ENCODE data around the gene GMPR2. TPM values are rescaled to one million over a fixed set of nuclear protein-coding genes. Genes with fewer than 3 reads are reported as not detected.

The GMPR2 gene
- 53.0 to 66.2 TPM (median 59.0 TPM) in 5 replicates for total RNA-seq (2022; extraction: Qiagen RNA extraction)

DNA sequence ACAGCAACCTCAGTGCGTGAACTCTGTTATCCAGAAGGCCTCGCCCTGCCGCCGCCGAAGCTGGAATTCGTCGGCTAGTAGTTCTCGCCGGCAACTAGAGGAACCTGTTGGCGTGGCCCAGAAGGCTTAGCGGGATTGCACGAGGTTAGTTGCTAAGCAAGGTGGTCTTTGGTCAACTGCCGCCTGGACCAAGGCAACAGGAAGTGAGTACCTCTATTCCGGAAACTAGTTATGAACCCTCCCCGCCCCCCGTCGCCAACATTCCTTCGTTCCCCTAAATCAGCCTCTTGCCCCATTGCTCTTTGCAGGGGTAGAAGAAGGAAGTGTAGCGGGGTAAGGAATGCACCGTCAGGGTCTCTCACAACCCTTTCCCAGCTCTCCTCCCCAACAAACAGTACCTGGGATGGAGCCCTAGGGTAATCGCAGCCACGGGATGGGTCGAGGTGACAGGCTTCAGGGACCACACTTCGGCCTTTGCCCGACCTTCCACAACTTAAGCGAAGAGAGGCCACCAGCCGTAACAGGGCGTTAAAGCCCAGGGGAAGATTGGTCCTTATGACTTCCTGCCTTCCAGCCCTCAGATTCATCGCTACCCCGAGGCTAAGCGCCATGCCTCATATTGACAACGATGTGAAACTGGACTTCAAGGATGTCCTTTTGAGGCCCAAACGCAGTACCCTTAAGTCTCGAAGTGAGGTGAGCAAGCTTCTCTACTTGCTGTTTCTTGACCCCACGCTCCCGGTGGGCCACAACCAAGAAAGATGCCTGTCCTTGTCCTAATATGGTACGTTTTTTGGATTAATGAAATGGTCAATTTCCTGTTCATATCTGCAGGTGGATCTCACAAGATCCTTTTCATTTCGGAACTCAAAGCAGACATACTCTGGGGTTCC, at the start of gene GMPR2:
TSS of gene GMPR2 (plus strand) at position 285 of the 893 bp plus-strand sequence. CDS start at position 610, 325 bp downstream.

GRCh38 chr14:24188251-24189058, 44.3 kb upstream of the GMPR2 start, which contains the start of gene IPO4:
TSS of gene IPO4 (minus strand) at chr14:24188816. CDS start at chr14:24188787, 29 bp downstream.

DNA sequence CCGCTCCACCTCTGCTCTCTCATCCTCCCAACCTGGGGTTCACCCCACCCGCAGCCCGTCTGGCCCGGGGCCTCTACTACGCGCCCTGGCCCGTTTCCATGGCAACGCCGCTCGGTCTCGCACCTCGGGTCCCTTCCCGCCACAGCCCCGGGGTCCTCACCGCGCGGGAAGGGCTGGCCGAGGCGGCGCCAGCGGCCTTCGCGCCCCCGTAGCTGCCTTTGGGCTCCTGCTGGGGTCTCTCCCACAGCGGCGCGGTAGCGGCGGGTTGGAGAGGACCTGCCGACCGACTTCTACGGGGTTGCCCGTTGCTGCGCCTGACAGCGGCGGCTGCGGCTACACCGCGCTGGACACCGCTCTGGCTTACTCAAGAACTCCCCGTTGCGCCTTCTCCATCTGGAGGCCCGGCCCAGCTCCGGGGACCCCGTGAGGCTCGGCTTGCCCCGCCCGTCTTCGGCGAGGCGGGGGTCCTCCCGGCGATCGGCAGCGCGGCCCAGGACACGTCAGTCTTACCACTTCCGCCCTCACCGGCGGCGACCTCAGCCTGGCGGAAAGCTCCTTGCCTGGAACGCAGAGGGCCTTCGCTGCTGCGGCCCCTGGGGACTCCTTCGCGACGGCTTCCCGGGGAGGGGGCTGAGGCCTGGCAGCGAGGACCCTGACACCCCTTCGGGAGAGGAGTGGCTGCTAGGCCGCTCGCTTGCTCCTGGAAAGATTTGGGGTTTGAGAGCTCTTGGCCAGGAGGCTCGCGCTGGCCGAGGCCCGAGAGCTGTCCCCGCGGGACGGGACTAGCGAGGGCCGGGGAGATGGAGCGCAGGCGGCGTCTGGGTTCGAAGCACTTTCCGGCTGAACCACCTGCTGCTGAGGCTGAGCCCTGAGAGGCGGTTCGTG, 37.3 kb upstream of the GMPR2 start, which contains the start of gene TM9SF1:
TSS of gene TM9SF1 (minus strand) at position 256 of the 885 bp plus-strand sequence. CDS start 422 bp downstream, outside the sequence.

GRCh38 chr14:24212924-24213865, 19.5 kb upstream of the GMPR2 start, which contains the start of gene CHMP4A:
TSS of gene CHMP4A (minus strand) at chr14:24213488. CDS start at chr14:24213439, 49 bp downstream.

DNA sequence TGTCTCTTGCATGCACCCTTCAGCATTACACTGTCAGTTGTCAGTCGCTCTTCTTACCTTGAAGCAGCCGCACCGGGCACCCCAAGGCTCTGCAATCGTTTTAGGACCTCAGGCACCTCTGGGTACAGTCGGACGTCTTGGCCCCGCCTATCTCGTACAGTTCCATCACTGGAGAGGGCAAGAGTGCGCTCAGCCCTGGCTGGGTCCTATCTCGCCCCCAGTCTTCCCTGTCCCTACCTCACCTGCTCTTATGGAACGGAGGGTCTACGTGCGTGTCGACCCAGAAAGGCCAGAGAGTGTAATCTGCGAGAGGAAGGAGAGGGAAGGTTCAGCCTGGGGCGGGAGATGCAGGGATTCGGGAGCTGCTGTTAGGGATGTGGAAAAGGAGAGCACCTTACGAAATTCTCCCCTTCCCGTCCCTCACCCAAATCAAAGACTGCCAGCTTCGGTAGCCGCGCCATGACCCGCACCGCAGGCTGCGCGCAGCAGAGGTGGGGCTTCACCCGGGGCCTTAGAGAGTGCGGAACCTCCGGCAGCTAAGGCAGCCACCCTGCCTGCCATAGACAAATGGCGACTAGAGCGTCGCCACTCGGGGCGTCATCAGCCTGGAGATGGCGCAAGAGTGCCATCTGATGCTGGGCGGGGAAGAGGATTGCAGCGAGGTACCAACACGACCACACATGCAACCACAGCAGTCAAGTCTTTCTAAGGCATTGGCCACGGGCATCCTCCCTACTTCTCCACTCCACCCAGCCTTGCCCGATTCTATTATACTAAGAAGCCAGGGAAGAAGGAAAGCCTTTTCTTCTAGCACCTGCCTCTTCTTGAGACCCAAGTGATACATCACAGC, 17.0 kb upstream of the GMPR2 start, which contains the start of gene MDP1:
TSS of gene MDP1 (minus strand) at position 572 of the 850 bp plus-strand sequence. CDS start at position 461, 111 bp downstream.

GRCh38 chr14:24232121-24232644, 546 bp upstream of the GMPR2 start, which contains the start of gene NEDD8:
TSS of gene NEDD8 (minus strand) at chr14:24232367. CDS start at chr14:24232267, 100 bp downstream.

DNA sequence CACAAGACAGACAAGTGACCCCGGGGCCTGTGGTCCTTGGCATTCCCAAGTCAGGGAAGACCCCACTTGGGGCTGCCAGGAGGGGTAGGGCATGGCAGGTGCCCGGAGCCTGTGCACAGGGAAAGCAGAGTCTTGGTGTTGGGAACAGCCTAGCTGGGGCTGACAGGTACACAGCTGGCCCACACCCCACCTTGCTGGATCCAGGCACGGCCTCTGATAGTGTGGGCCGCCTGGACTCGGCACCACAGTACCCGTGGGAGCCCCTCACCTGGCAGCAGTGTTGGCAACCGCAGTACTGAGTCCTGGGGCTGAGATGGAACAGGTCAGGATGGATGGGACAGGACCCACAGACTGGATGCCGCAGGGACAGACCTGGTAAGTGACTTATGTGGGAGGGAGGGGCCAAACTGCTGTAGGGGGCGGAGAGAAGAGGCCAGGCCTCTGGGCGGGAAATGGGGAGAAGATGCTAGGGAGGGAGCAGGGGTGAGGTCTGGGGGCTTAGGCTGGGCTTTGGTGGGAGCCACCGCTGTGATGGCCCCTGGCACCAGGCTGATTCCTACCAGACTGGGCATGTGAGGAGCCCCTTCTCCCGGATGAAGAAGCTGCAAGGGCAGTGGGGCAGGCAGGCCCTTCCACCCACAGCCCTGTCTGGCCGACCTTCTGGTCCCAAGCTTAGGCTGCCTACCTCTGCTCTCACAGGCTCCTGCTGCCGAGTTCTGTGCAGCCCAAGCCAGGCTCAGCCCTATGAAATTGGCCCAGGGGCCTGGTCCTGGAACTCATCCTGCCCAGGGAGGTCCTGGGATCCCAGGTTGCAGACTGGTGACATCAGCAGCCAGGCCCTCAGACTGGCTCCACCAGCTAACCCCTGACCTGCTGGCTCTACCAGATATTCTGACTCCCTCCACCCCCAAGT, 30.3 kb downstream of the GMPR2 start, which contains the start of gene TGM1:
TSS of gene TGM1 (minus strand) at position 357 of the 913 bp plus-strand sequence. CDS start 825 bp downstream, outside the sequence.

DNA sequence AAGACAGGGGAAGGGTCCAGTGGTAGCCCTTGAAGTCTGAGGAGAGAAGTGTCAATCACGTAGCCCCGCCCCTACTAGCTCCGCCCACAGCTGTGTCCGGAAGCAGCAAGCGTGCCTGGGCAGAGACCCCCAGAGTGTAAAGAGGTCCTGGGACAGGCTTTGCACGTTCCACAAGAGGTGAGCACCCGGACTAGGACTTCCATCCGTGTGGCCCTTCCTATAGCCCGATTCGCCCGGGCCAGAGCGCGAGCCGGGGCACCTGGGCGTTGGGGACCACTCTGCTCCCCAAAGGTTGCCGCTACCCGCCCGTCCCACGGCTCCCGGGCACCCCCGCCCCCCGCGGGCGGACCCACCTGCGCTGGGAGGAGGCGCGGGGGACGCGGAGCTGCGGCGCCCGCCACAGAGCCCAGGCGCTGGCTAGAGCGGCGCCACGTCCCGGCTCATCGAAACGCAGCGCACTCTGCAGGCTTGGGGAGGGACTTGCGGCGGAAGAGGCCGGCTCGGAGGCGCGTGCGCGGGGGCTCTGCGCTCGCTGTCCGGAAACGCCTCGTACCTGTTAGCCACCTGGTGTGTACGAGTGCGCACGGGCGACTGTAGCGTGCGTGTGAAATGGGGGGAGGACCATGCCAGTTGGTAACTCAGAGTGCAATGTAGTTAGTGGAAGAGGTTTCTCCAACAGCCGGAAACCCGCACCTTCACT, 38.6 kb downstream of the GMPR2 start, which contains the start of gene RABGGTA:
TSS of gene RABGGTA (minus strand) at position 464 of the 700 bp plus-strand sequence. CDS start 482 bp downstream, outside the sequence.

Other genes starting within 250 kb of the GMPR2 start
- gene DHRS4L2, start 244.0 kb upstream of the GMPR2 start, total RNA-seq (2022; extraction: Qiagen RNA extraction) = 23.3 to 33.3 TPM (median 29.5 TPM) in 5 replicates
- gene CARMIL3, start 180.9 kb upstream of the GMPR2 start, total RNA-seq (2022; extraction: Qiagen RNA extraction) = 0.25 to 0.62 TPM (median 0.54 TPM) in 5 replicates
- gene CPNE6, start 161.4 kb upstream of the GMPR2 start, total RNA-seq (2022; extraction: Qiagen RNA extraction) = 0.15 to 0.17 TPM in 2 of 5 replicates, not detected in the others
- 18.3 to 21.2 TPM (median 19.7 TPM) in 5 replicates for gene PCK2, start 138.6 kb upstream of the GMPR2 start, total RNA-seq (2022; extraction: Qiagen RNA extraction)
- gene DCAF11, start 118.2 kb upstream of the GMPR2 start, total RNA-seq (2022; extraction: Qiagen RNA extraction) = 19.6 to 26.7 TPM (median 20.6 TPM) in 5 replicates
- 0.59 to 0.94 TPM (median 0.69 TPM) in 5 replicates for gene NRL, start 118.0 kb upstream of the GMPR2 start, total RNA-seq (2022; extraction: Qiagen RNA extraction)
- gene FITM1, start 102.3 kb upstream of the GMPR2 start, total RNA-seq (2022; extraction: Qiagen RNA extraction) = 0.13 to 0.18 TPM (median 0.14 TPM) in 3 of 5 replicates, not detected in the others
- gene PSME1, start 96.7 kb upstream of the GMPR2 start, total RNA-seq (2022; extraction: Qiagen RNA extraction) = 159 to 189 TPM (median 167 TPM) in 5 replicates
- gene EMC9, start 91.3 kb upstream of the GMPR2 start, total RNA-seq (2022; extraction: Qiagen RNA extraction) = 46.8 to 61.3 TPM (median 57.0 TPM) in 5 replicates
- gene PSME2, start 86.3 kb upstream of the GMPR2 start, total RNA-seq (2022; extraction: Qiagen RNA extraction) = 143 to 202 TPM (median 162 TPM) in 5 replicates
- 23.2 to 36.4 TPM (median 28.7 TPM) in 5 replicates for gene RNF31, start 85.4 kb upstream of the GMPR2 start, total RNA-seq (2022; extraction: Qiagen RNA extraction)
- 15.5 to 20.2 TPM (median 17.9 TPM) in 5 replicates for gene IRF9, start 71.7 kb upstream of the GMPR2 start, total RNA-seq (2022; extraction: Qiagen RNA extraction)
- 2.6 to 5.9 TPM (median 4.3 TPM) in 5 replicates for gene REC8, start 60.8 kb upstream of the GMPR2 start, total RNA-seq (2022; extraction: Qiagen RNA extraction)
- 74.1 to 86.9 TPM (median 75.7 TPM) in 5 replicates for gene IPO4, start 44.1 kb upstream of the GMPR2 start, total RNA-seq (2022; extraction: Qiagen RNA extraction)
- gene TM9SF1, start 37.5 kb upstream of the GMPR2 start, total RNA-seq (2022; extraction: Qiagen RNA extraction) = 61.4 to 81.2 TPM (median 65.5 TPM) in 5 replicates
- not detected in 5 replicates for gene TSSK4, start 27.2 kb upstream of the GMPR2 start, total RNA-seq (2022; extraction: Qiagen RNA extraction)
- 77.5 to 105 TPM (median 83.7 TPM) in 5 replicates for gene CHMP4A, start 19.4 kb upstream of the GMPR2 start, total RNA-seq (2022; extraction: Qiagen RNA extraction)
- gene MDP1, start 16.9 kb upstream of the GMPR2 start, total RNA-seq (2022; extraction: Qiagen RNA extraction) = 28.0 to 33.9 TPM (median 32.1 TPM) in 5 replicates
- 411 to 486 TPM (median 455 TPM) in 5 replicates for gene NEDD8, start 562 bp upstream of the GMPR2 start, total RNA-seq (2022; extraction: Qiagen RNA extraction)
- gene TINF2, start 9.7 kb downstream of the GMPR2 start, total RNA-seq (2022; extraction: Qiagen RNA extraction) = 32.1 to 38.5 TPM (median 37.3 TPM) in 5 replicates
- 0.99 to 1.6 TPM (median 1.5 TPM) in 5 replicates for gene TGM1, start 30.2 kb downstream of the GMPR2 start, total RNA-seq (2022; extraction: Qiagen RNA extraction)
- 15.6 to 18.0 TPM (median 17.0 TPM) in 5 replicates for gene RABGGTA, start 38.7 kb downstream of the GMPR2 start, total RNA-seq (2022; extraction: Qiagen RNA extraction)
- gene DHRS1, start 66.9 kb downstream of the GMPR2 start, total RNA-seq (2022; extraction: Qiagen RNA extraction) = 9.8 to 11.5 TPM (median 11.2 TPM) in 5 replicates
- 13.0 to 18.8 TPM (median 16.2 TPM) in 5 replicates for gene NOP9, start 66.9 kb downstream of the GMPR2 start, total RNA-seq (2022; extraction: Qiagen RNA extraction)
- gene CIDEB, start 75.0 kb downstream of the GMPR2 start, total RNA-seq (2022; extraction: Qiagen RNA extraction) = 0.13 to 0.22 TPM (median 0.22 TPM) in 5 replicates
- 3.0 to 4.9 TPM (median 3.8 TPM) in 5 replicates for gene LTB4R2, start 77.2 kb downstream of the GMPR2 start, total RNA-seq (2022; extraction: Qiagen RNA extraction)
- gene LTB4R, start 78.6 kb downstream of the GMPR2 start, total RNA-seq (2022; extraction: Qiagen RNA extraction) = 3.8 to 5.9 TPM (median 5.5 TPM) in 5 replicates
- gene ADCY4, start 102.1 kb downstream of the GMPR2 start, total RNA-seq (2022; extraction: Qiagen RNA extraction) = not detected in 5 replicates
- not detected in 5 replicates for gene RIPK3, start 107.1 kb downstream of the GMPR2 start, total RNA-seq (2022; extraction: Qiagen RNA extraction)
- gene NFATC4, start 135.3 kb downstream of the GMPR2 start, total RNA-seq (2022; extraction: Qiagen RNA extraction) = 0.10 to 0.31 TPM (median 0.15 TPM) in 4 of 5 replicates, not detected in the other
- 0.22 to 0.50 TPM (median 0.36 TPM) in 5 replicates for gene NYNRIN, start 166.1 kb downstream of the GMPR2 start, total RNA-seq (2022; extraction: Qiagen RNA extraction)
- 0.97 to 1.3 TPM (median 1.2 TPM) in 5 replicates for gene CBLN3, start 196.7 kb downstream of the GMPR2 start, total RNA-seq (2022; extraction: Qiagen RNA extraction)
- gene KHNYN, start 197.0 kb downstream of the GMPR2 start, total RNA-seq (2022; extraction: Qiagen RNA extraction) = 22.5 to 30.4 TPM (median 25.8 TPM) in 5 replicates
- gene SDR39U1, start 209.8 kb downstream of the GMPR2 start, total RNA-seq (2022; extraction: Qiagen RNA extraction) = 40.1 to 54.9 TPM (median 49.1 TPM) in 5 replicates

All from A549 treated with Hydrocortisone at 1 μM for 4 hours (cell line).